Measurements from ENCODE around the gene FITM1. TPM values are rescaled to one million over a fixed set of nuclear protein-coding genes. Genes with fewer than 3 reads are reported as not detected.

The FITM1 gene
- polyA plus RNA-seq, 1 donor (not counting 4 experiments of a cell fraction or from before 2014, with no cell fraction given) = not detected

GRCh38 chr14:24130717-24131548 is 474 bp downstream of the FITM1 start:
- no peaks in the 10 kb centered on the region for H4K20me1 ChIP-seq (ENCODE audit: control insufficient read depth, extremely low read depth, insufficient read depth, low read length)
- no peaks in the 10 kb centered on the region for H3K27me3 ChIP-seq (ENCODE audit: control insufficient read depth, extremely low read depth, insufficient read depth, low read length)
- FAIRE-seq (no peak), DNase-seq (ENCODE audit: low read depth, low spot score) (no peak)
- no peak for TF ChIP-seq CTCF (optimal IDR thresholded peaks at IDR 0.05 in 1 of 3, IDR thresholded peaks at IDR 0.05 in 1 of 3, conservative IDR thresholded peaks at IDR 0.05 in 1 of 3; ENCODE audit: extremely low read depth in 1 of 3, insufficient read depth in 2 of 3, low read length in 3 of 3)
- no peak for TF ChIP-seq EZH2 (IDR thresholded peaks at IDR 0.05; ENCODE audit: low read length)
- H3K4me3 ChIP-seq (ENCODE audit: control insufficient read depth in 2 of 3, extremely low read depth in 1 of 3, insufficient read depth in 2 of 3, low read depth in 1 of 3, low read length in 3 of 3) = no peak overlapping the region
- H3K9ac ChIP-seq (ENCODE audit: control insufficient read depth, extremely low read depth, insufficient read depth, low read length) = no peak overlapping the region
- no peaks in the 10 kb centered on the region for H3K9me1 ChIP-seq (ENCODE audit: control insufficient read depth, extremely low read depth, insufficient read depth, low read length)
- H3K27ac ChIP-seq (ENCODE audit: control insufficient read depth, insufficient read depth, low read length) = no peak overlapping the region
- H2AFZ ChIP-seq (ENCODE audit: control insufficient read depth, low read length) = no peak overlapping the region
- no peak overlapping the region for H3K4me2 ChIP-seq (ENCODE audit: control insufficient read depth, extremely low read depth, insufficient read depth, low read depth, low read length)
- no peaks in the 10 kb centered on the region for H3K36me3 ChIP-seq (ENCODE audit: control insufficient read depth in 2 of 2, extremely low read depth in 1 of 2, insufficient read depth in 2 of 2, low read length in 2 of 2)
- no peaks in the 10 kb centered on the region for H3K9me3 ChIP-seq (ENCODE audit: control insufficient read depth, low read depth, low read length)
- dilution Hi-C loops (cut with MboI; ENCODE audit: extremely low pct_ligation_motif_present, low sequenced_read_pairs) = no loop called here
- no peaks in the 10 kb centered on the region for H3K79me2 ChIP-seq (ENCODE audit: control insufficient read depth, insufficient read depth, low read length)
- H3K4me1 ChIP-seq (ENCODE audit: control insufficient read depth, extremely low read depth, insufficient read depth, low read length) = peaks cover 15% of the 10 kb centered on the region

GRCh38 chr14:24131549-24131966 is 1.1 kb downstream of the FITM1 start:
- no peaks in the 10 kb centered on the region for H3K36me3 ChIP-seq (ENCODE audit: control insufficient read depth in 2 of 2, extremely low read depth in 1 of 2, insufficient read depth in 2 of 2, low read length in 2 of 2)
- no peak overlapping the region for H3K9ac ChIP-seq (ENCODE audit: control insufficient read depth, extremely low read depth, insufficient read depth, low read length)
- H3K9me1 ChIP-seq (ENCODE audit: control insufficient read depth, extremely low read depth, insufficient read depth, low read length) = no peaks in the 10 kb centered on the region
- peaks cover 3% of the 10 kb centered on the region for H3K79me2 ChIP-seq (ENCODE audit: control insufficient read depth, insufficient read depth, low read length)
- H3K4me3 ChIP-seq (ENCODE audit: control insufficient read depth in 2 of 3, extremely low read depth in 1 of 3, insufficient read depth in 2 of 3, low read depth in 1 of 3, low read length in 3 of 3) = no peak overlapping the region
- H3K9me3 ChIP-seq (ENCODE audit: control insufficient read depth, low read depth, low read length) = no peaks in the 10 kb centered on the region
- H4K20me1 ChIP-seq (ENCODE audit: control insufficient read depth, extremely low read depth, insufficient read depth, low read length) = no peaks in the 10 kb centered on the region
- dilution Hi-C loops (cut with MboI; ENCODE audit: extremely low pct_ligation_motif_present, low sequenced_read_pairs) = no loop called here
- no peak overlapping the region for H3K4me2 ChIP-seq (ENCODE audit: control insufficient read depth, extremely low read depth, insufficient read depth, low read depth, low read length)
- H3K27me3 ChIP-seq (ENCODE audit: control insufficient read depth, extremely low read depth, insufficient read depth, low read length) = no peaks in the 10 kb centered on the region
- H2AFZ ChIP-seq (ENCODE audit: control insufficient read depth, low read length) = no peak overlapping the region
- H3K27ac ChIP-seq (ENCODE audit: control insufficient read depth, insufficient read depth, low read length) = no peak overlapping the region
- peaks cover 16% of the 10 kb centered on the region for H3K4me1 ChIP-seq (ENCODE audit: control insufficient read depth, extremely low read depth, insufficient read depth, low read length)
- no peak for FAIRE-seq
- DNase-seq (ENCODE audit: low read depth, low spot score) = no peak
- no peak for TF ChIP-seq EZH2 (IDR thresholded peaks at IDR 0.05; ENCODE audit: low read length)
- no peak for TF ChIP-seq CTCF (optimal IDR thresholded peaks at IDR 0.05 in 1 of 3, IDR thresholded peaks at IDR 0.05 in 1 of 3, conservative IDR thresholded peaks at IDR 0.05 in 1 of 3; ENCODE audit: extremely low read depth in 1 of 3, insufficient read depth in 2 of 3, low read length in 3 of 3)
